OCI-LY1 (cell line): ENCODE measurements around the gene TEC.

Source experiments
- CTCF ChIP-seq: fragments of 200-600 bp; sonication (generic), shearing (Covaris generic); IDR thresholded peaks from 2 replicates; pipeline ENCODE4 v1.5.1; 2017; ENCODE audit warnings: mild to moderate bottlenecking, antibody characterized with exemption, low read length, moderate library complexity, mixed read lengths
- EZH2 ChIP-seq: fragments of 200-600 bp; sonication (generic), shearing (Covaris generic); IDR thresholded peaks from 2 replicates; pipeline ENCODE4 v1.8.0; 2017; ENCODE audit warnings: borderline replicate concordance, mixed run types, mild to moderate bottlenecking, antibody characterized with exemption, low read length, moderate library complexity, mixed read lengths

GRCh38 chr4:48255072-48255958 lies 14.3 kb downstream of the TEC start:
- no peak for TF ChIP-seq CTCF
- TF ChIP-seq EZH2: no peak
